Progenitor cell of endocrine pancreas (in vitro differentiated cells): Measurements from ENCODE around the gene LAG3. TPM values are rescaled to one million over a fixed set of nuclear protein-coding genes. Genes with fewer than 3 reads are reported as not detected.

Experiments used
- DNase-seq: peaks from one replicate; pipeline ENCODE4 v3.0.0; 2021; ENCODE audit warnings: low spot score; ENCODE audit not compliant: unreplicated experiment
- H3K27ac Mint-ChIP-seq: 2 replicates; pipeline ENCODE4 v1.8.0; 2021; ENCODE audit warnings: mild to moderate bottlenecking, moderate library complexity, mixed read lengths
- H3K27me3 Mint-ChIP-seq: 2 replicates; pipeline ENCODE4 v1.8.0; 2021; ENCODE audit warnings: mixed read lengths
- H3K36me3 Mint-ChIP-seq: 2 replicates; pipeline ENCODE4 v1.8.0; 2022; ENCODE audit warnings: mixed read lengths; ENCODE audit not compliant: insufficient read depth
- H3K4me1 Mint-ChIP-seq: 2 replicates; pipeline ENCODE4 v1.8.0; 2021; ENCODE audit warnings: low read depth, mixed read lengths
- H3K4me3 Mint-ChIP-seq: 2 replicates; pipeline ENCODE4 v1.8.0; 2021; ENCODE audit warnings: low read depth, mild to moderate bottlenecking, moderate library complexity, mixed read lengths
- H3K9me3 Mint-ChIP-seq: 2 replicates; pipeline ENCODE4 v1.8.0; 2021; ENCODE audit warnings: low read depth, mixed read lengths
- total RNA-seq: library from RNA; stranded (reverse); gene quantifications from 2 replicates; pipeline ENCODE4 v1.2.1, GENCODE V29; 2021
- TF ChIP-seq, protein P1 (sequence below): fragments of 200-600 bp; sonication (generic); IDR thresholded peaks from one replicate; pipeline ENCODE4 v1.5.0; 2021; ENCODE audit warnings: antibody characterized with exemption, mild to moderate bottlenecking; ENCODE audit not compliant: unreplicated experiment

The LAG3 gene
- total RNA-seq, 1 donor from 2014 or later: 2.2 TPM

GRCh38 chr12:6817098-6817497, 44.8 kb downstream of the LAG3 start:
- DNase-seq: no peak
- Mint-ChIP-seq H3K27me3 (peaks cover 50% of the 10 kb centered on the region), H3K36me3 (no peaks in the 10 kb centered on the region), H3K27ac (no peak overlapping the region), H3K4me1 (peaks cover 24% of the 10 kb centered on the region), H3K9me3 (no peaks in the 10 kb centered on the region), H3K4me3 (no peak overlapping the region)
- TF ChIP-seq, protein P1, sequence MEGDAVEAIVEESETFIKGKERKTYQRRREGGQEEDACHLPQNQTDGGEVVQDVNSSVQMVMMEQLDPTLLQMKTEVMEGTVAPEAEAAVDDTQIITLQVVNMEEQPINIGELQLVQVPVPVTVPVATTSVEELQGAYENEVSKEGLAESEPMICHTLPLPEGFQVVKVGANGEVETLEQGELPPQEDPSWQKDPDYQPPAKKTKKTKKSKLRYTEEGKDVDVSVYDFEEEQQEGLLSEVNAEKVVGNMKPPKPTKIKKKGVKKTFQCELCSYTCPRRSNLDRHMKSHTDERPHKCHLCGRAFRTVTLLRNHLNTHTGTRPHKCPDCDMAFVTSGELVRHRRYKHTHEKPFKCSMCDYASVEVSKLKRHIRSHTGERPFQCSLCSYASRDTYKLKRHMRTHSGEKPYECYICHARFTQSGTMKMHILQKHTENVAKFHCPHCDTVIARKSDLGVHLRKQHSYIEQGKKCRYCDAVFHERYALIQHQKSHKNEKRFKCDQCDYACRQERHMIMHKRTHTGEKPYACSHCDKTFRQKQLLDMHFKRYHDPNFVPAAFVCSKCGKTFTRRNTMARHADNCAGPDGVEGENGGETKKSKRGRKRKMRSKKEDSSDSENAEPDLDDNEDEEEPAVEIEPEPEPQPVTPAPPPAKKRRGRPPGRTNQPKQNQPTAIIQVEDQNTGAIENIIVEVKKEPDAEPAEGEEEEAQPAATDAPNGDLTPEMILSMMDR: no peak

- Mint-ChIP-seq H3K4me1 (peaks cover 24% of the 10 kb centered on the region), H3K27ac (no peak overlapping the region), H3K27me3 (peaks cover 56% of the 10 kb centered on the region), H3K9me3 (no peaks in the 10 kb centered on the region), H3K4me3 (no peak overlapping the region), H3K36me3 (no peaks in the 10 kb centered on the region)
- no peak for DNase-seq
- TF ChIP-seq, protein P1: no peak
These were observed 45.4 kb downstream of the LAG3 start for GRCh38 chr12:6817662-6818157.

DNA sequence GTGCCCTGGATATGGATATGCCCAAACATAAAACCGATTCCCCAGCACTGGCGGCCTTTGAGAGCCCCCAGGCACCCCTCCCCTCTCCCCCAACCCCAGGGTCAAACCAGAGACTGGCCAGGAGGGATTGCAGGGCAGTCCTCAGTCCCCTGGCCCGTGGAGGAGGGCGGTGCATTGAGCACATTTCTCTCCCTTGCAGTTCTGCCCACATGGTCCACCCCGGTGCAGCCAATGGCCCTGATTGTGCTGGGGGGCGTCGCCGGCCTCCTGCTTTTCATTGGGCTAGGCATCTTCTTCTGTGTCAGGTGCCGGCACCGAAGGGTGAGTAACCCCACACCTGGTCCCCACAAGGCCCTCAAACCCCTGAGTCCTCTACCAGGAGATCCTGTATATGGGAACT, 45.9 kb downstream of the LAG3 start:
- Mint-ChIP-seq H3K4me3 (peak overlapping the region; percentile 17), H3K4me1 (peaks cover 24% of the 10 kb centered on the region), H3K9me3 (no peaks in the 10 kb centered on the region), H3K27me3 (peaks cover 61% of the 10 kb centered on the region), H3K27ac (no peak overlapping the region), H3K36me3 (no peaks in the 10 kb centered on the region)
- TF ChIP-seq, protein P1: no peak
- no peak for DNase-seq

DNA sequence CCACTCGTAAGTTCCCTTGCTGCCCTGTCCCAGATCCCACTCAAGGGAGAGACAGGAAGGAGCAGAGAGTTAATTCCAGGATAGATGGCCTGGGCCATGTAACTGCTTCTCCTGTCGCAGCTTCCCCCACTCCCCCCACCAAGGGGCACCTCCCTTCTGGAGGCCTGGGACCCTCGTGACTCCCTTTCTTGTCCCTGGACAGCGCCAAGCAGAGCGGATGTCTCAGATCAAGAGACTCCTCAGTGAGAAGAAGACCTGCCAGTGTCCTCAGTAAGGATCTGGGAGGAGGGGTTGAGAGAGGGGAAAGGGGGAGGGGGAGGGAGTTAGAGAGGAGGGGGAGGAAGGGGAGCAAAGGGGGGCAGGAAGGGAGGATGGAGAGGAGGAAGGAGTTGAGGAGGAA, 46.3 kb downstream of the LAG3 start:
- peaks cover 61% of the 10 kb centered on the region for H3K27me3 Mint-ChIP-seq
- H3K9me3 Mint-ChIP-seq: no peaks in the 10 kb centered on the region
- TF ChIP-seq, protein P1: no peak
- no peak for DNase-seq
- peaks cover 24% of the 10 kb centered on the region for H3K4me1 Mint-ChIP-seq
- H3K4me3 Mint-ChIP-seq: peak overlapping the region; percentile 17
- H3K36me3 Mint-ChIP-seq: no peaks in the 10 kb centered on the region
- H3K27ac Mint-ChIP-seq: peak overlapping the region; percentile 26

GRCh38 chr12:6819106-6820030, 47.0 kb downstream of the LAG3 start:
- Mint-ChIP-seq H3K36me3 (no peaks in the 10 kb centered on the region), H3K27ac (no peak overlapping the region), H3K4me1 (peaks cover 24% of the 10 kb centered on the region), H3K9me3 (no peaks in the 10 kb centered on the region), H3K4me3 (no peak overlapping the region), H3K27me3 (peaks cover 60% of the 10 kb centered on the region)
- TF ChIP-seq, protein P1: no peak
- DNase-seq: no peak
